SK-N-SH (cell line): ENCODE results near the gene USP48. TPM values are rescaled to one million over a fixed set of nuclear protein-coding genes. Genes with fewer than 3 reads are reported as not detected.

Source experiments
- CTCF ChIA-PET: fragments of 300-600, 350-600 bp; formaldehyde crosslinking; extraction: SDS; loops from one replicate; lab custom pipeline; 2021; lab: Yijun Ruan, JAX
- POLR2A ChIA-PET: fragments of 350-600 bp; sonication (Branson Sonifier 250); formaldehyde crosslinking; extraction: SDS; loops from one replicate; lab custom pipeline; 2020; ENCODE audit warnings: antibody characterized with exemption, inconsistent platforms; lab: Yijun Ruan, JAX
- DNase-seq: peaks from one replicate; pipeline ENCODE4 v3.0.0; 2012
- H2AFZ ChIP-seq: fragments of 200-600 bp; sonication (generic); 2 replicates; pipeline ENCODE4 v1.8.1; 2016; ENCODE audit warnings: antibody characterized with exemption, mild to moderate bottlenecking, low read depth
- H3F3A ChIP-seq: fragments of 200-600 bp; sonication (generic); replicated peaks from 2 replicates; pipeline ENCODE3; 2016; ENCODE audit warnings: antibody characterized with exemption, mild to moderate bottlenecking; ENCODE audit not compliant: insufficient read depth
- H3K27ac ChIP-seq, 2 experiments: fragments of 200-500 bp in 1 of 2; fragments of 200-600 bp in 1 of 2; sonication (Bioruptor generic) in 1 of 2; sonication (generic), shearing (Covaris generic) in 1 of 2; 2 replicates each; pipeline versions ENCODE4 v1.5.1 to v1.6.1; 2014 to 2016; ENCODE audit warnings: low read depth in 2 of 2, inconsistent platforms in 1 of 2, low read length in 1 of 2, mild to moderate bottlenecking in 1 of 2, mixed read lengths in 1 of 2
- H3K27me3 ChIP-seq: fragments of 200-600 bp; sonication (generic), shearing (Covaris generic); 2 replicates; pipeline ENCODE4 v1.6.1; 2016; ENCODE audit warnings: mixed run types; ENCODE audit not compliant: insufficient read depth
- H3K36me3 ChIP-seq, 2 experiments: fragments of 200-500 bp in 1 of 2; fragments of 200-600 bp in 1 of 2; sonication (Bioruptor generic) in 1 of 2; sonication (generic) in 1 of 2; replicated peaks in 1 of 2; 2 replicates each; pipeline versions ENCODE3 to v1.5.1; 2014 to 2016; ENCODE audit warnings: low read length in 1 of 2, mild to moderate bottlenecking in 1 of 2; ENCODE audit not compliant: insufficient read depth in 2 of 2, control insufficient read depth in 1 of 2
- H3K4me1 ChIP-seq, 2 experiments: fragments of 200-500 bp in 1 of 2; fragments of 200-600 bp in 1 of 2; sonication (Bioruptor generic) in 1 of 2; sonication (generic), shearing (Covaris generic) in 1 of 2; 2 replicates each; pipeline versions ENCODE4 v1.5.1 to v1.6.1; 2014 to 2016; ENCODE audit warnings: low read depth in 1 of 2, low read length in 1 of 2, mixed run types in 1 of 2; ENCODE audit not compliant: insufficient read depth in 2 of 2, control insufficient read depth in 1 of 2
- H3K4me2 ChIP-seq: fragments of 200-600 bp; sonication (generic), shearing (Covaris generic); 2 replicates; pipeline ENCODE4 v1.6.1; 2017; ENCODE audit warnings: mixed run types
- H3K4me3 ChIP-seq, 2 experiments: fragments of 200-500 bp in 1 of 2; fragments of 200-600 bp in 1 of 2; sonication (Bioruptor generic) in 1 of 2; sonication (generic), shearing (Covaris generic) in 1 of 2; 2 replicates each; pipeline versions ENCODE4 v1.5.1 to v1.8.1; 2014 to 2016; ENCODE audit warnings: low read depth in 2 of 2, inconsistent platforms in 1 of 2, low read length in 1 of 2, mild to moderate bottlenecking in 1 of 2, mixed read lengths in 1 of 2, moderate library complexity in 1 of 2
- H3K79me2 ChIP-seq: fragments of 200-600 bp; sonication (generic); 2 replicates; pipeline ENCODE4 v1.8.1; 2017; ENCODE audit warnings: mild to moderate bottlenecking; ENCODE audit not compliant: insufficient read depth
- H3K9ac ChIP-seq: fragments of 200-600 bp; sonication (generic); 2 replicates; pipeline ENCODE4 v1.6.1; 2017; ENCODE audit warnings: mixed run types
- H3K9me2 ChIP-seq: fragments of 200-600 bp; sonication (generic); 2 replicates; pipeline ENCODE4 v1.6.1; 2017; ENCODE audit warnings: mixed run types
- H3K9me3 ChIP-seq: fragments of 200-600 bp; sonication (generic); 2 replicates; pipeline ENCODE4 v1.6.1; 2017; ENCODE audit warnings: mixed run types, mild to moderate bottlenecking, moderate library complexity
- H4K20me1 ChIP-seq: fragments of 200-600 bp; sonication (generic); 2 replicates; pipeline ENCODE4 v1.6.1; 2017; ENCODE audit warnings: mild to moderate bottlenecking, mixed run types; ENCODE audit not compliant: insufficient read depth
- CHD2 ChIP-seq: fragments of 150-350 bp; IDR thresholded peaks from 2 replicates; pipeline ENCODE4 v1.6.1; 2018; ENCODE audit warnings: low read length; ENCODE audit not compliant: partially characterized antibody
- CTCF ChIP-seq: fragments of 200-600 bp; sonication (generic); IDR thresholded peaks from 2 replicates; pipeline ENCODE4 v1.6.1; 2017; ENCODE audit warnings: antibody characterized with exemption, mild to moderate bottlenecking, moderate library complexity
- FOXJ3 ChIP-seq: sonication (generic); formaldehyde crosslinking; IDR thresholded peaks from 2 replicates; pipeline ENCODE4 v1.5.1; 2020; ENCODE audit warnings: mild to moderate bottlenecking, missing genetic modification reagents
- GABPA ChIP-seq: IDR thresholded peaks from 2 replicates; pipeline ENCODE4 v1.4.0; 2012; ENCODE audit warnings: low read depth, mild to moderate bottlenecking
- GATA2 ChIP-seq: sonication (generic); formaldehyde crosslinking; IDR thresholded peaks from 2 replicates; pipeline ENCODE4 v1.5.0; 2020; ENCODE audit warnings: mild to moderate bottlenecking, missing genetic modification reagents
- IRF3 ChIP-seq: fragments of 150-350 bp; IDR thresholded peaks from 2 replicates; pipeline ENCODE4 v1.6.1; 2016; ENCODE audit warnings: mild to moderate bottlenecking, low read depth, low read length
- MAX ChIP-seq: IDR thresholded peaks from 2 replicates; pipeline ENCODE4 v1.4.0; 2012; ENCODE audit warnings: low read depth
- MXI1 ChIP-seq: IDR thresholded peaks from 2 replicates; pipeline ENCODE4 v1.6.1; 2012; ENCODE audit warnings: mild to moderate bottlenecking, low read depth, low read length, improper control_type of control experiment
- NRF1 ChIP-seq: IDR thresholded peaks from 2 replicates; pipeline ENCODE4 v1.6.1; 2012; ENCODE audit warnings: low read depth, mild to moderate bottlenecking, low read length
- PBX3 ChIP-seq: IDR thresholded peaks from 2 replicates; pipeline ENCODE4; 2012
- RCOR1 ChIP-seq: fragments of 150-350 bp; IDR thresholded peaks from 2 replicates; pipeline ENCODE4 v1.6.1; 2017; ENCODE audit warnings: antibody characterized with exemption, low read length
- RFX5 ChIP-seq: IDR thresholded peaks from 2 replicates; pipeline ENCODE4 v1.6.1; 2012; ENCODE audit warnings: mild to moderate bottlenecking, improper control_type of control experiment, low read length
- TEAD4 ChIP-seq: IDR thresholded peaks from 2 replicates; pipeline ENCODE4 v1.4.0; 2012; ENCODE audit warnings: mild to moderate bottlenecking, borderline replicate concordance; ENCODE audit not compliant: insufficient read depth
- USF1 ChIP-seq: IDR thresholded peaks from 2 replicates; pipeline ENCODE4 v1.4.0; 2012; ENCODE audit warnings: low read depth, borderline replicate concordance
- WGBS: methylation state at CpG from one replicate; pipeline ENCODE4 v1.1.6; 2017; ENCODE audit warnings: low lambda C conversion rate; 5-methylcytosine and 5-hydroxymethylcytosine counted together
- polyA plus RNA-seq, 3 experiments: library from polyadenylated mRNA; depleted of rRNA; stranded (reverse); fragments of >200 nt; gene quantifications; 2 replicates each; pipeline ENCODE4 v1.2.3, GENCODE V29; 2012
- TF ChIP-seq, protein P1 (sequence below): IDR thresholded peaks from 2 replicates; pipeline ENCODE4 v1.6.1; 2012; ENCODE audit warnings: mild to moderate bottlenecking, low read depth, low read length, moderate library complexity
- TF ChIP-seq, protein P2 (sequence below): IDR thresholded peaks from 2 replicates; pipeline ENCODE4 v1.4.0; 2012; ENCODE audit warnings: low read depth, borderline replicate concordance

Gene USP48
- polyA plus RNA-seq, 1 of the 3 experiments (the other 2 are of a cell fraction) = 13.6 TPM

GRCh38 chr1:21764615-21765423 is 18.1 kb downstream of the USP48 start (continued):
- peak; percentile 95 for TF ChIP-seq PBX3

GRCh38 chr1:21763694-21764419 is 19.1 kb downstream of the USP48 start:
- Histone ChIP-seq H3K9me2 (no peaks in the 10 kb centered on the region), H3K27ac (peak overlapping the region in 1 of 2 experiments; percentile 80; a peak in 2 of 4 replicates), H3K4me3 (no peak overlapping the region), H3K4me1 (peaks cover 2 to 17% of the 10 kb centered on the region in 2 experiments; a peak in 2 of 4 replicates), H3K79me2 (peaks cover 91% of the 10 kb centered on the region), H2AFZ (no peak overlapping the region), H4K20me1 (peaks cover 98% of the 10 kb centered on the region), H3K9me3 (no peaks in the 10 kb centered on the region), H3K27me3 (no peaks in the 10 kb centered on the region), H3F3A (peaks cover 20% of the 10 kb centered on the region), H3K36me3 (peaks cover 0 to 4% of the 10 kb centered on the region in 2 experiments), H3K4me2 (peak overlapping the region; percentile 21; the same call in 1 of the 2 replicates), H3K9ac (no peak overlapping the region)
- ChIA-PET CTCF (no interaction called here), POLR2A (interaction anchor here (1.1 kb wide), 1 partner anchor 18 kb away, joined by 3 read pairs; no protein-coding TSS in a partner anchor)
- WGBS = 90% methylated on average over 7 of the region's 7 CpGs
- no peak for DNase-seq
- TF ChIP-seq NRF1 (no peak), CTCF (no peak), GABPA (no peak), TEAD4 (no peak), GATA2 (CRISPR knock-in tag) (no peak), USF1 (no peak), MAX (no peak), FOXJ3 (CRISPR knock-in tag) (no peak), CHD2 (no peak), RFX5 (no peak), MXI1 (no peak), IRF3 (no peak), RCOR1 (no peak)
- TF ChIP-seq, protein P1, sequence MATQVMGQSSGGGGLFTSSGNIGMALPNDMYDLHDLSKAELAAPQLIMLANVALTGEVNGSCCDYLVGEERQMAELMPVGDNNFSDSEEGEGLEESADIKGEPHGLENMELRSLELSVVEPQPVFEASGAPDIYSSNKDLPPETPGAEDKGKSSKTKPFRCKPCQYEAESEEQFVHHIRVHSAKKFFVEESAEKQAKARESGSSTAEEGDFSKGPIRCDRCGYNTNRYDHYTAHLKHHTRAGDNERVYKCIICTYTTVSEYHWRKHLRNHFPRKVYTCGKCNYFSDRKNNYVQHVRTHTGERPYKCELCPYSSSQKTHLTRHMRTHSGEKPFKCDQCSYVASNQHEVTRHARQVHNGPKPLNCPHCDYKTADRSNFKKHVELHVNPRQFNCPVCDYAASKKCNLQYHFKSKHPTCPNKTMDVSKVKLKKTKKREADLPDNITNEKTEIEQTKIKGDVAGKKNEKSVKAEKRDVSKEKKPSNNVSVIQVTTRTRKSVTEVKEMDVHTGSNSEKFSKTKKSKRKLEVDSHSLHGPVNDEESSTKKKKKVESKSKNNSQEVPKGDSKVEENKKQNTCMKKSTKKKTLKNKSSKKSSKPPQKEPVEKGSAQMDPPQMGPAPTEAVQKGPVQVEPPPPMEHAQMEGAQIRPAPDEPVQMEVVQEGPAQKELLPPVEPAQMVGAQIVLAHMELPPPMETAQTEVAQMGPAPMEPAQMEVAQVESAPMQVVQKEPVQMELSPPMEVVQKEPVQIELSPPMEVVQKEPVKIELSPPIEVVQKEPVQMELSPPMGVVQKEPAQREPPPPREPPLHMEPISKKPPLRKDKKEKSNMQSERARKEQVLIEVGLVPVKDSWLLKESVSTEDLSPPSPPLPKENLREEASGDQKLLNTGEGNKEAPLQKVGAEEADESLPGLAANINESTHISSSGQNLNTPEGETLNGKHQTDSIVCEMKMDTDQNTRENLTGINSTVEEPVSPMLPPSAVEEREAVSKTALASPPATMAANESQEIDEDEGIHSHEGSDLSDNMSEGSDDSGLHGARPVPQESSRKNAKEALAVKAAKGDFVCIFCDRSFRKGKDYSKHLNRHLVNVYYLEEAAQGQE = no peak
- TF ChIP-seq, protein P2, sequence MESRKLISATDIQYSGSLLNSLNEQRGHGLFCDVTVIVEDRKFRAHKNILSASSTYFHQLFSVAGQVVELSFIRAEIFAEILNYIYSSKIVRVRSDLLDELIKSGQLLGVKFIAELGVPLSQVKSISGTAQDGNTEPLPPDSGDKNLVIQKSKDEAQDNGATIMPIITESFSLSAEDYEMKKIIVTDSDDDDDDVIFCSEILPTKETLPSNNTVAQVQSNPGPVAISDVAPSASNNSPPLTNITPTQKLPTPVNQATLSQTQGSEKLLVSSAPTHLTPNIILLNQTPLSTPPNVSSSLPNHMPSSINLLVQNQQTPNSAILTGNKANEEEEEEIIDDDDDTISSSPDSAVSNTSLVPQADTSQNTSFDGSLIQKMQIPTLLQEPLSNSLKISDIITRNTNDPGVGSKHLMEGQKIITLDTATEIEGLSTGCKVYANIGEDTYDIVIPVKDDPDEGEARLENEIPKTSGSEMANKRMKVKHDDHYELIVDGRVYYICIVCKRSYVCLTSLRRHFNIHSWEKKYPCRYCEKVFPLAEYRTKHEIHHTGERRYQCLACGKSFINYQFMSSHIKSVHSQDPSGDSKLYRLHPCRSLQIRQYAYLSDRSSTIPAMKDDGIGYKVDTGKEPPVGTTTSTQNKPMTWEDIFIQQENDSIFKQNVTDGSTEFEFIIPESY = no peak
